Heart left ventricle (tissue), 13 donors: ENCODE results near the gene RBM47.

Source experiments
- POLR2A ChIP-seq, 2 donors: fragments of 450-650 bp; IDR thresholded peaks; one replicate each; pipeline ENCODE4 v1.6.1; 2017; ENCODE audit warnings: antibody characterized with exemption in 2 of 2, mild to moderate bottlenecking in 2 of 2, moderate library complexity in 2 of 2
- TF ChIP-seq, protein P1 (sequence below), 12 donors: fragments of 200-600 bp; sonication (generic) in 4 of 12; IDR thresholded peaks; one replicate each; pipeline versions ENCODE4 v1.5.0 to v1.8.0; 2018 to 2022; ENCODE audit warnings: antibody characterized with exemption in 12 of 12, mild to moderate bottlenecking in 5 of 12
- donor health status: ischemic (EF 13 %, LVEDD 7.1; RV severe dilation, severe dysfunction).
- donor health status: DM: no; HTN: yes; CAD: no.
- donor health status: DM: no; HTN: no; CAD: no.
- donor health status: ischemic (EF 25% LVEDD 6.9; RV normal size, moderate dysfunction).
- donor health status: ischemic (EF 25% LVEDD 5.7; RV mildly dilated, moderate dysfunction).
- donor health status: ischemic (EF 35%, LVEDD 5.7; RV mildly dilated, moderate dysfunction).
- donor health status: nonischemic (EF 11% LVEDD 7.7; RV severe dilation, severe dysfunction).
- donor health status: DM: yes; HTN: yes; CAD: no.
- donor health status: PGD.
- donor health status: ischemic (EF 29% LVEDD 5.4; RV normal size, mild dysfunction).
- donor health status: nonischemic (EF 23%, LVEDD 6.1; RV moderate dilation, normal function).

DNA sequence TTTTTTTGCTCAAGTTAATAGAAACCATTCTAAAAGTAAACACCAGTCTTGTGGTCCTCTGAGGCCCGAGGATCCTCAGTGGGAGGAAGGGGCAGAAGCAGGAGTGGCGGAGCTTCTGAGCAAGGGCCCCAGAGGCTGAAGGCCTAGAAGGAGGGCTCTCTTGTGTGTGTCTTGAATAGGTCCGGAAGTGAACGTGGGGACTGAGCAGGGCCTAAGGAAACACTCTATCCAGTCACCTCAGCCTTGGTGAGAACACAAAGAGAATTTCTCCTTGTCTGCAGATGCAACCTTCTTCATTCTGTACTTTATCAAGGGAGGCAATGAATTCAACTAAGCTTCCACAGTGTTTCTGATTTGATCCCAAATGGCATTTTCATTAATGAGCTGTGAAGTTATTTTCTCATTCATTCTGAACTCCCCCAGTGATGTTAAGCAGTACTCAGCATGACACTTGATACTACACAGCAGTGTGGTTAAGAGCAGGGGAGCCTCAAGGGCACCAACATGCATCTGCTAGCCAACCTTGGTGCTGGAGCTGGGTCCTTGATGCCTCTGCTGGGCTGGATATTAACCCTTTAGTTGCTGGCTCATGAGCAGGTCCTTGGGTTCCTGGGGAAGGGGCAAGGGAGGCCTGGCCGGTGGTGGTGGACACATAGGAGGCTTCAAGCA, 64.7 kb downstream of the RBM47 start:
- TF ChIP-seq, protein P1, sequence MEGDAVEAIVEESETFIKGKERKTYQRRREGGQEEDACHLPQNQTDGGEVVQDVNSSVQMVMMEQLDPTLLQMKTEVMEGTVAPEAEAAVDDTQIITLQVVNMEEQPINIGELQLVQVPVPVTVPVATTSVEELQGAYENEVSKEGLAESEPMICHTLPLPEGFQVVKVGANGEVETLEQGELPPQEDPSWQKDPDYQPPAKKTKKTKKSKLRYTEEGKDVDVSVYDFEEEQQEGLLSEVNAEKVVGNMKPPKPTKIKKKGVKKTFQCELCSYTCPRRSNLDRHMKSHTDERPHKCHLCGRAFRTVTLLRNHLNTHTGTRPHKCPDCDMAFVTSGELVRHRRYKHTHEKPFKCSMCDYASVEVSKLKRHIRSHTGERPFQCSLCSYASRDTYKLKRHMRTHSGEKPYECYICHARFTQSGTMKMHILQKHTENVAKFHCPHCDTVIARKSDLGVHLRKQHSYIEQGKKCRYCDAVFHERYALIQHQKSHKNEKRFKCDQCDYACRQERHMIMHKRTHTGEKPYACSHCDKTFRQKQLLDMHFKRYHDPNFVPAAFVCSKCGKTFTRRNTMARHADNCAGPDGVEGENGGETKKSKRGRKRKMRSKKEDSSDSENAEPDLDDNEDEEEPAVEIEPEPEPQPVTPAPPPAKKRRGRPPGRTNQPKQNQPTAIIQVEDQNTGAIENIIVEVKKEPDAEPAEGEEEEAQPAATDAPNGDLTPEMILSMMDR (IDR thresholded peaks at IDR 0.05): no peak
- no peak for TF ChIP-seq POLR2A (IDR thresholded peaks at IDR 0.05)
